GM08714 (cell line): Measurements from ENCODE around the gene MS4A3.
"Not testable (repeated sequence)": the region's sequence is repeated elsewhere in the genome, so short reads cannot be mapped to it uniquely, and the experiment has no call there.

Source experiments
- H3K4me3 ChIP-seq: fragments of 200-500 bp; sonication (Bioruptor generic); 2 replicates; pipeline ENCODE4 v1.5.1; 2014; ENCODE audit warnings: mild to moderate bottlenecking, low read length, inconsistent platforms
- ZNF274 ChIP-seq: IDR thresholded peaks from 2 replicates; pipeline ENCODE4 v1.6.1; 2012; ENCODE audit warnings: mild to moderate bottlenecking, low read depth, low read length

MS4A3 gene, protein sequence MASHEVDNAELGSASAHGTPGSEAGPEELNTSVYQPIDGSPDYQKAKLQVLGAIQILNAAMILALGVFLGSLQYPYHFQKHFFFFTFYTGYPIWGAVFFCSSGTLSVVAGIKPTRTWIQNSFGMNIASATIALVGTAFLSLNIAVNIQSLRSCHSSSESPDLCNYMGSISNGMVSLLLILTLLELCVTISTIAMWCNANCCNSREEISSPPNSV

GRCh38 chr11:60056349-60056969, at the start of gene MS4A3:
TSS of gene MS4A3 (plus strand) at chr11:60056665. CDS start at chr11:60061161, 4,496 bp downstream.
- no peak for TF ChIP-seq ZNF274
- no peak within 1 kb of the TSS for H3K4me3 ChIP-seq

DNA sequence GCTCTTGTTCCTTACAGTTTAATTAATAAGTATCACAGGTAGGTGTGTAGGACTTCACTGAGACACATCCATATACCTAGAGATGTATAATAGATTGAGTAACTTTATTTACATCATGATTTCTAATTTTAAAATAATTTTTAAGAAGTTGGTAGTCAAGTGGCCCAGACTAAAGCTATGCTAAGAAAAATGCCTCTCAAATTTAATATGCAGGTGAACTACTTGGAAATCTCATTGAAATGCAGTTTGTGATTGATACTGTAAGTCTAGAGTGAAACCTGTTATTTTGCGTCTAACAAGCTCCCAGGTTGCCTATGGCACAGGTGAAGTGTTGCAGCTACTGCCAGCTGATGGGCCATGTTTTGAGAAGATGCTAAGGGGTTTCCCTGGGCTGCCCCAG, 39.6 kb upstream of the MS4A3 start, which contains the start of gene OOSP4B:
TSS of gene OOSP4B (plus strand) at position 301 of the 400 bp plus-strand sequence.
- TF ChIP-seq ZNF274 = no peak
- H3K4me3 ChIP-seq = no peak within 1 kb of the TSS

DNA sequence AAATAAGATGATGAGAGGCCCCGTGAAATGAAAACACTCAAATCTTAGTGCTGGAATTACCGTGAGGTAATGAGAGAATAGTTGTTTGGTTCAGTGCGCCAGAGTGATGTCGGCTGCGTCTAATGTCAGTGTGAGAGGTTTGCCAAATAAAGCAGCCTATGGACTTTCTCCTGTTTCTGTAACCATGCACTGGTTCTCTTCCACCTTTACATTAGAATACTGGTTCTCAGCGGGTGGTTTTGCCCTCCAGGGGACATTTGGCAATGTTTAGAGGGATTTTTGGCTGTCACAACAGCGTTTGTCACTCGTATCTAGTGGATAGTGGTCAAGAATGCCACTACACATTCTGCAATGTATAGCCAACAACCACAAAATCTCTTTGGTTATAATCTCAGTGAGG, 38.4 kb upstream of the MS4A3 start:
- H3K4me3 ChIP-seq = no peak overlapping the region
- no peak for TF ChIP-seq ZNF274

GRCh38 chr11:60020376-60020775, 36.1 kb upstream of the MS4A3 start:
- not testable (repeated sequence) for H3K4me3 ChIP-seq

DNA sequence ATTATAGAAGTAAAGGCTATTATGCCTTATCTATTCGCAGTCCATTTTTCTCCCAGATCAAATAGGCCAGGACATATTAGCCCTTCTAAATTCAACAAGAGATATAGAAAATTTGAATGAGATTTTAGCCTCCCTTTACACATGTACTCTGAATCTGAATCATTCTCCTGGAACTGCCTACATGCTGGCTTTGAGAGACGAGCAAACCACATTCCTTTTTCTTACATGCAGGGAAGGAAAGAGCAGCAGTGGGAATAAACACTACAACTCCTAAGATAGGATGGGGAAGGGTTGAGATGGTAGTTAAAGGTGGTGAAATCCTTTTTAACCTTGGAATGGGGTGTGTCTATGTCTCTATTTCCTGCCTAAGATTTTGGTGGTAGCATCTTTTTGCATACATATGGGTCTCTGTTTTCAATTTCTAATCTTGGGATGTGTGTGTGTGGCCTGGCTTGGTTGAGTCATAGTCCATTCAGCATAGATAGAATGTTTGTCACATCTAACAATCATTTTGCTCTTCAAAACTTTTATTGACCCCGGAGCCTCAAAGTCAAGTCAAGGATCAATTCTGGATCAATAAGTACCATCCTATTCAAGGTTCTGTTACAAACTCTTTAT, 27.3 kb upstream of the MS4A3 start:
- no peak for TF ChIP-seq ZNF274
- no peak overlapping the region for H3K4me3 ChIP-seq

GRCh38 chr11:60040109-60040508, 16.4 kb upstream of the MS4A3 start, which contains the start of gene OOSP2:
TSS of gene OOSP2 (plus strand) at chr11:60040409. CDS start at chr11:60040460, 51 bp downstream.
- no peak within 1 kb of the TSS for H3K4me3 ChIP-seq
- no peak for TF ChIP-seq ZNF274

DNA sequence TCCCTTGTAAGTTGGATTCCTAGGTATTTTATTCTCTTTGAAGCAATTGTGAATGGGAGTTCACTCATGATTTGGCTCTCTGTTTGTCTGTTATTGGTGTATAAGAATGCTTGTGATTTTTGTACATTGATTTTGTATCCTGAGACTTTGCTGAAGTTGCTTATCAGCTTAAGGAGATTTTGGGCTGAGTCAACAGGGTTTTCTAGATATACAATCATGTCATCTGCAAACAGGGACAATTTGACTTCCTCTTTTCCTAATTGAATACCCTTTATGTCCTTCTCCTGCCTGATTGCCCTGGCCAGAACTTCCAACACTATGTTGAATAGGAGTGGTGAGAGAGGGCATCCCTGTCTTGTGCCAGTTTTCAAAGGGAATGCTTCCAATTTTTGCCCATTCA, 6.0 kb upstream of the MS4A3 start:
- H3K4me3 ChIP-seq = not testable (repeated sequence)

DNA sequence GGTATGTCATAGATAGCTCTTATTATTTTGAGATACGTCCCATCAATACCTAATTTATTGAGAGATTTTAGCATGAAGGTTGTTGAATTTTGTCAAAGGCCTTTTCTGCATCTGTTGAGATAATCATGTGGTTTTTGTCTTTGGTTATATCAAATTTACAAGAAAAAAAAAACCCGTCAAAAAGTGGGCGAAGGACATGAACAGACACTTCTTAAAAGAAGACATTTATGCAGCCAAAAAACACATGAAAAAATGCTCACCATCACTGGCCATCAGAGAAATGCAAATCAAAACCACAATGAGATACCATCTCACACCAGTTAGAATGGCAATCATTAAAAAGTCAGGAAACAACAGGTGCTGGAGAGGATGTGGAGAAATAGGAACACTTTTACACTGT, 5.6 kb upstream of the MS4A3 start:
- H3K4me3 ChIP-seq = not testable (repeated sequence)

DNA sequence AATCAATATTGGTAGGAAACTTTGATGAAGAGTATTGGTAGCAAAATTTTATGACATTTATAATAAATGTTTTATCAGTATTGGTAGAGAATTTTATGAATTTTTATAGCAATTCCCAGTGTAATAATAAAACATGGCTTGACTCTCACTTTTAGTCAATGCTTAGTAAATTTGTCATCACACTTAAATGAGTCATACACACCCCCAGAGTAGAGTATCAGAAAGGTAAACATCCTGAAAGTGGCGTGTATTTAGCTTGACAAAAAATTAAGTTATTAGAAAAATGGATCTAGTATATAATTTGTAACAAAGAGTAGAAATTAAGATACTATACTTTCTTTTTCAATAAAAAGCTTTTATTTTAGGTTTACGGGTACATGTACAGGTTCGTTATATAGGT, 2.6 kb downstream of the MS4A3 start:
- no peak overlapping the region for H3K4me3 ChIP-seq
- no peak for TF ChIP-seq ZNF274

- no peak for TF ChIP-seq ZNF274
- no peak overlapping the region for H3K4me3 ChIP-seq
Measured at GRCh38 chr11:60059521-60060240, 3.2 kb downstream of the MS4A3 start.

GRCh38 chr11:60064111-60064510, 7.6 kb downstream of the MS4A3 start:
- no peak overlapping the region for H3K4me3 ChIP-seq
- TF ChIP-seq ZNF274 = no peak

DNA sequence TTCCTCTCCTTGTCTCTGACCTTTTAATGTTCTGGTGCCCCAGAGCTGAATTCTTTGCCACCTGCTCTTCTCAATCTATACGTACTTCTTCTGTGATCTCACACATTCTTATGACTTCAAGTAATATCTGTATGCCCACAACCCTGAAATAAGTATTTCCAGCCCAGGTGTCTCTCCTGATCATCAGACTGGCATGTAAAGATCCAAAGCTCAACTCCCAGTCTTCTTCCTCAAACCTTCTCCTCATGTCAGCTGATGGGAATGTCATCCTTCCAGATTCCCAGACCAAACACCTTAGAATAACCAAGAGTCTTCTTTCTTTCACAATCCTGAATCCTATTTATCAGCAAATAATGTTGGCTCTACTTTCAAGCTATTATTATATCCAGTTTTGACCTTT, 9.3 kb downstream of the MS4A3 start:
- H3K4me3 ChIP-seq = no peak overlapping the region
- TF ChIP-seq ZNF274 = no peak

- no peak overlapping the region for H3K4me3 ChIP-seq
- no peak for TF ChIP-seq ZNF274
Measured at GRCh38 chr11:60069450-60069849, 13.0 kb downstream of the MS4A3 start.

DNA sequence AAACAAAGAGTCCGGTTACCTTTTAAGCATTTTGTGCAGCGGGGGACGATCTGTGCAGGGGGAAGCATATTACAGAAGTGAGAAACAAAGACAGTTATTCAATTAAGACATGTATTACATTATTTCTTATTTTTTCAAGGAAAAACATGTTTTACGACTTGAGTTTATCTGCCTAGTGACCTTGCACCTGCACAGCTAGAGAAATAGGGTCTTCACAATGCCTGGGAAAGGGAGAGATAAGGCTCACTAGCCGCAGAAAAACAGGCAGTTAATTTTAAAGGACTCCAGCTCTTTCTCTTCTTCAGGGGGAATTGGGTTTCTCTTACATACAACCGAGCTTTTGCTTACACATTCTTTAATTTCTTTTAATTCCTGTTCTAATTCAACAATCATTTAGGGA, 15.2 kb downstream of the MS4A3 start:
- H3K4me3 ChIP-seq = not testable (repeated sequence)
